DMS53 treated with DMSO at 0.1 percent for 48 hours (cell line): ENCODE results near the gene MEI4.
"Not testable (repeated sequence)": the region's sequence is repeated elsewhere in the genome, so short reads cannot be mapped to it uniquely, and the experiment has no call there.

Experiments
- DNase-seq: peaks from one replicate; lab custom pipeline; 2025; ENCODE audit not compliant: unreplicated experiment; lab: John Stamatoyannopoulos, UW

MEI4 gene

DNA sequence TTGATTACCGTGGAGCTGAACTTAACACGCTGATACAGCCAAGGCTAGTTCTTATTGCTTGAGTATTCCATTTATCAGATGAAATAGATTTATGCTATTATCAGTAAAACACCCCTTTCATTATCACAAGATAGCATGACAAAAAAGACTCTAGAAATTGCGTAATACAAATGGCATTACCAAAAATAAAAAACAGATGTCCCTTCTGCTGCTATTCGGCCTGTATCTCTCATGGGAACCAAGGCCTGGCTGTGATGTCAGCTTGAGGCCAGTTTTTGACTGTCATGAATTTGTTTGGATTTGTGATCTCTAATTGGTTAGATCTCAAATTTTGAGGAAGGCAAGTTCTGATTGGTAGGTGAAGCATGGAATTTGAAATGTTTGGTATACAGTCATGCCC, 25.2 kb downstream of the MEI4 start:
- no peak for DNase-seq

DNA sequence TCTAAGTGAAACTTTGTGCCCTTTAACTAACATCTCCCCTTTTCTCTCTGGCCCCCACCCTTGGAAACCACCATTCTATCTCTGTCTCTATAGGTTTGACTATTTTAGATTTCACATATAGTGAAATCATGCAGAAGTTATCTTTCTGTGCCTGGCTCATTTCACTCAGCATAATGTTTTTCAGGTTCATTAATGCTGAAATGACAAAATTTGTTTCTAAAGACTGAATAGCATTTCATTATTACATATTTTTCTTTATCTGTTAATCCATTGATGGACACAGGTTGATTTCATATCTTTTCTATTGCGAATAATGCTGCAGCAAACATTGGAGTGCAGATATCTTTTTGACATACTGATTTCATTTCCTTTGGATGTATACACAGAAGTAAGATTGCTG, 30.7 kb downstream of the MEI4 start:
- no peak for DNase-seq

DNA sequence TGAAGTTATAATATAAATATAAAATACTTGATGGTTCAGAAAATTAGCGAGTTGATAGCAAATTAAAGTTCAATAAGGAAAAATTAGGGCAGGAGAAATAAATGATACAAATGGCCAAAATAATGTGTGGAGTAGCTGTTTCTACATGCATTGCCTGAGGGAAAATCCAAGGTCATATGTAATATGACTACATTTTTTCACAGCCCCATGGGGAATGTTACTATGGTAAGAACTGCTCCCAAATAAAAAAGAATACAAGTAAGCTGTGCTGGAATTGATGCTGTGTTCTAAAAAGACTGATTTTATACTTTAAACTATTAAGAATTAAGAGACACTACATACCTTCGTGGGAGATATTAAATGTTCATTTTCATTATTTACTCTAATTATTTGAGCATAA, 34.1 kb downstream of the MEI4 start:
- no peak for DNase-seq

DNA sequence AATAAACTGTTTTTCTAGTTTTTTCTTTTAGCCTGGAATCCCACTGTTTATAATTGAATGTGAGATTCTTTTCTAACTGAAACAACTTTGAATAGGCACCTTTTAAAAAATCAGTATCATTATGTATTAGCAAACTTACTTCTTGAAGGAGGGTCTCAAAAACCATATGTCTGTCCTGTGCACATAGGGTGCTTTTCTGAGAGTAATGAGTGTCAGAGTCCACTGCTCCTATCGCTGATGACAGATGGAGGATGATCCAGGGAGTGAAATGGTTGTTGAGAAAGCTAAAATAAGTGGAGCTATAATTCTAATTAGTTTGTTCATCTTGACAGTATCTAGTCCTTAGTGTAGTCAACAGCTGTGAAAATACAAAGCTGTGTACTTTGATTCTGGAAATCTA, 35.8 kb downstream of the MEI4 start:
- DNase-seq = no peak

DNA sequence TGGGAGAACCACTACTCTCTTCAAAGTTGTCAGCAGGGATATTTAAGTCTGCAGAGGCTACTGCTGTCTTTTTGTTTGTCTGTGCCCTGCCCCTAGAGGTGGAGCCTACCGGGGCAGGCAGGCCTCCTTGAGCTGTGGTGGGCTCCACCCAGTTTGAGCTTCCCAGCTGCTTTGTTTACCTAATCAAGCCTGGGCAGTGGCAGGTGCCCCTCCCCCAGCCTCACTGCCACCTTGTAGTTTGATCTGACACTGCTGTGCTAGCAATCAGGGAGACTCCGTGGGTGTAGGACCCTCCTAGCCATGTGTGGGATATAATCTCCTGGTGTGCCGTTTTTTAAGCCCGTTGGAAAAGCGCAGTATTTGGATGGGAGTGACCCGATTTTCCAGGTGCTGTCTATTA, 47.3 kb downstream of the MEI4 start:
- DNase-seq = peak; percentile 17

DNA sequence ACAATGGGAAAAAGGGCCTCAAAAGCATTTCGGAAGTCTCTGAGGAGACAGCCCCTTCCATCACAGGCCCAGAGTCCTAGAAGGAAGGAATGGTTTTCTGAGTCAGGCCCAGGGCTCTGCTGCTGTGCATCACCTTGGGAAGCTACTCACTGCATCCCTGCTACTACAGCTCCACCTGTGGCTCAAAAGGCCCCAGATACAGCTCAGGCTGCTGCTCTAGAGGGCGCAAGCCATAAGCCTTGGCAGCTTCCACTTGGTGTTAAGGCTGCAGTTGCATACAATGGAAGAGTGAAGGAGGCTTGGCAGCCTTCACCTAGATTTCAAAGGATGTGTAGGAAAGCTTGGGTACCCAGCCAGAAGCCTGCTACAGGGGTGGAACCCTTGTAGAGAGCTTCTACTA, 54.8 kb downstream of the MEI4 start:
- DNase-seq = no peak

DNA sequence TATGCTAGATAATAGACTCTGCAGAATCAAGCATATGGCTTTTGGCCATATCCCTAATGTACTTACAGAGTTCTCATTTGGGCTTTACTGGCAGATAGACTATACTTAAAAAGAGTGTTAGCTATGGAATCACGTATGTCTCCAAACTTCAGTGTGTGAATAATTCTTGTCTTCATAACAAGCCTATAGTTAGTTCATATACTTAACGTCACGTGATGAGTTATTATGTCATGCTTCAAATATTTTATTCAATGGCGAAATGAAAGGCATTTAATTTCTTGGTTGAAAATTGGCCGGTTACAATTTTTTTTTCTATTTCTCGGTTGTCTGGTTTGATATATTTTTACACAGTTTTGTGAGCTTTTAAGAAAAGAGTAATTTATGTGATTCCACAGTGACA, 62.7 kb downstream of the MEI4 start:
- DNase-seq = no peak

DNA sequence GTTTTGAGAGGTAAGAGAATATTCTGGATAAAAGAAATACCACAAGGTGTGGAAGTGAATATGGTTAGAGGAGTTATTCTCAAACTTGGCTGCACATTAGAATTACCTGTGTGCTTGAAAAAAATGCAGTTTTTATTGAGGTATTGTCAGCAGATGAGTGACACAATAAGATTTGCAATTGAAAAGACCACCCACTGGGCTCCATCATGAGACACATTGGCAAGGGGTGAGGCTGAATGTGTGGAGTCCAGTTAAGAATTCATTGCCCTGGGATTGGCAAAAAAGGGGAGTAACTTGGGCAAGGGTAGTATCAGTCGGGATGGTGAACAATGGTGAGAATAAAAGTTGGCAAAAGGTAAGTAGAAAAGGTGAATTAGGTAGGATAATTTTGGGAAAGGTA, 63.5 kb downstream of the MEI4 start:
- no peak for DNase-seq

DNA sequence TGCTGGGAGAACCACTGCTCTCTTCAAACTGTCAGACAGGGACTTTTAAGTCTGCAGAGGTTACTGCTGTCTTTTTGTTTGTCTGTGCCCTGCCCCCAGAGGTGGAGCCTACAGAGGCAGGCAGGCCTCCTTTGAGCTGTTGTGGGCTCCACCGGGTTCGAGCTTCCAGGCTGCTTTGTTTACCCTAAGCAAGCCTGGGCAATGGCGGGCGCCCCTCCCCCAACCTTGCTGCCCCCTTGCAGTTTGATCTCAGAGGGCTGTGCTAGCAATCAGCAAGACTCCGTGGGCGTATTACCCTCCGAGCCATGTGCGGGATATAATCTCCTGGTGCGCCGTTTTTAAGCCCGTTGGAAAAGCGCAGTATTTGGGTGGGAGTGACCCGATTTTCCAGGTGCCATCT, 83.2 kb downstream of the MEI4 start:
- DNase-seq = not testable (repeated sequence)

DNA sequence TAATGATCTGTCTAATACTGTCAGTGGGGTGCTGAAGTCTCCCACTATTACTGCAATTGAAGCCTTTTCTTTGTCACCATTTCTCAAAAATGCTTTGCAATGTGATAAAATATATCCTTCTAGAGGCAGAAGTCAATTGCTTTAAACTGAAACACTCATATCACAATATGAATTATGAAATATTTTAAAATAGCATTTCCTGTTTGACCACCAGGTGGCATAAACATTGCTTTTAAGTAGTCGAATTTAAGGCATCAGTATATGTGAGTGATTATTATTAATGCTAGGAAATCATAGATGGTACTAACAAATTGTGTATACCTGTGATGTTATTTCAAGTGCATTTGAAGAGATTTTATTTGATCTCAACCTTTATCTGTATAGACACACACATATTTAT, 87.5 kb downstream of the MEI4 start:
- DNase-seq = peak; percentile 40

DNA sequence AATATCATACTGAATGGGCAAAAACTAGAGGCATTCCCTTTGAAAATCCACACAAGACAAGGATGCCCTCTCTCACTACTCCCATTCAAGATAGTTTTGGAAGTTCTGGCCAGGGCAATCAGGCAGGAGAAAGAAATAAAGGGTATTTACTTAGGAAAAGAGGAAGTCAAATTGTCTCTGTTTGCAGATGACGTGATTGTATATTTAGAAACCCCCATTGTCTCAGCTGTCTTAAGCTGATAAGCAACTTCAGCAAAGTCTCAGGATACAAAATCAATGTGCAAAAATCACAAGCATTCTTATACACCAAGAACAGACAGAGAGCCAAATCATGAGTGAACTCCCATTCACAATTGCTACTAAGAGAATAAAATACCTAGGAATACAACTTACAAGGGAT, 99.3 kb downstream of the MEI4 start:
- DNase-seq = not testable (repeated sequence)

DNA sequence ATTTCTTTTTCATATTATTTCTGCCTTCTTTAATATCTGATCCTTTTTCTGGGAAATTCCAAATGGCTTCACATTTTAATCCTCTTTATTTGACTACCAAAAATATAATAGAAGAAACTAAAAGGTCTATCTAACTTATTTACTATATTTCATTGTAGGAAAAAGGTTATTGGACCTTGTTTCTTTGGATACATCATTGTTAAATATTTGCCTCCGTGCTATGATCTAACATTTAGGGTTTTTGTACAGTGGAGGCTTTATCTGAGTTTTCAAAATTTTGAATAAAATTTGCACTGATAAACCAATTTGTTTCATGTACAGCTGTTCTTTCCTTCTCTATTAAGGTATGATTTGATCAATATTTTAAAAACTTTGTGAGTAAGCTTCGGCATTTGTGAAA, 109.5 kb downstream of the MEI4 start:
- DNase-seq = no peak

DNA sequence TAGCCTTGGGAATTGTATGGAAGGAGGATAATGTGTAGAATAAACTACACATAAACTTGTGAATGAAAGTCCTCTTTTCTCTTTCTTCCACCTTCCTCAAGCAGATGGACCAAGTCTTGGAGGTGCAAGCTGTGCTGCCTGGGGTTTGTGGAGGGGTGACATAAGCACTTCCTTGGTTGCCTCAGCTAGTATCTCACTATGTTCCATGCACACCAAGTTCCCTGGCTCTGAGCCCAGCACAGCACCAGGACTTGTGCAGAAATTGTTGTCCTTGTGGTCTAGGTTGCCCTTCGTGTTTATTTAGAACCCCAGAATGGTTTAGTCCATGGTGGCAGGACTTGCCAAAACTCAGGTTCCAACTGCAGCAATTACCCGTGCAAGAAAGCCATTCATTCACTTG, 110.3 kb downstream of the MEI4 start:
- DNase-seq = no peak

DNA sequence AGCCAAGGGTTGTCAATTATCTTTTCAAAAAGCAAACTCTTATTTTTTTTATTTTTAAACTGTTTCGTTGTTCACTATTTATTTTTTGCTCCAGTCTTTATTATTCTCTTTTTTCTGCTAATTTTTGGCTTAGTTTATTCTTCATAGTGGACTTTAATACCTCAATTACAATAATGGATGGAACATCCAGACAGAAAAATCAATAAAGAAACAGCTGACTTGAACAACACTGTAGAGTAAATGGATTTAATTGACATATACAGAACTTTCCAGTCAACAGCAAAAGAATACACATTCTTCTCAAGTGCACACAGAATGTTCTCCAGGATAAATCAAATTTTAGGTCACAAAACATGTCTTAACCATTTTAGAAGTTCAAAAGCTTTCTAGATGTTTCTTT, 111.5 kb downstream of the MEI4 start:
- no peak for DNase-seq

DNA sequence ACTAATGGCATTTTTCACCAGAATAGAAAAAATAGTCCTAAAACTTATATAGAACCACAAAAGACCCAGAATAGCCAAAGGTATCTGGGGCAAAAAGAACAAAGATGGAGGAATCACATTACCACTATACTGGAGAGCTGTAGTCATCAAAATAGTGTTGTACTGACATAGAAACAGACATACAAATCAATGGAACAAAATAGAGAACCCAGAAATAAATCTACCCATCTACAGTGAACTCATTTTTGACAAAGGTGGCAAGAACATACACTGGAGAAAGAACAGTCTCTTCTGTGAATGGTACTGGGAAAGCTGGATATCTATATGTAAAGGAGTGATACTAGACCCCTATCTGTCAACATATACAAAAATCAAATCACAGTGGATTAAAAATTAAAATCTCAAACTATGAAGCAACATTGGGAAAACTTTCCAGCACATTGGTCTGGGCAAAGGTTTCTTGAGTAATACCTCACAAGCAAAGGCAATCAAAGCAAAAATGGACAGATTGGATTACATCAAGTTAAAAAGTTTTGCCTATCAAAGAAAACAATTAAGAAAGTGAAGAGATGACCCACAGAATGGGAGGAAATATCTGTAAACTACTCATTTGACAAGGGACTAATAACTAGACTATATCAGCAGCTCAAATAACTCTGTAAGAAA, 120.5 kb downstream of the MEI4 start:
- no peak for DNase-seq

DNA sequence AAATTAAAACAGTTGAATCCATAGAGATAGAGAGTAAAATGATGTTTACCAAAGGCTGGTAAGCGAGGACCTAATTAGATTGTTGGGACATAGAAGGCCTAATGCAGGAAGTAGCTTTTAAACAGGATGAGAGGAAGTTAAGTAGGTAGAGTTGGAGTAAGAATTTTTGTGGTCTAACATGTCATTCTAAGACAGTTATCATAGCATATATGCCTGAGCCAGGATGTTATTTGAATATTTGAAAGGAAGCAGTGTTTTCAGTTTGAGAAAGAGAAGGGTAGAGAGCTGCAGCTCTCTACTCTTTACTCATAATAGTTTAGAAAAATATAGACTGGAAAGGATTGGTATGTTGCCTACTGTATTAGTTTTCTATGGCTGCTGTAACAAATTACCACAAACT, 121.6 kb downstream of the MEI4 start:
- no peak for DNase-seq

DNA sequence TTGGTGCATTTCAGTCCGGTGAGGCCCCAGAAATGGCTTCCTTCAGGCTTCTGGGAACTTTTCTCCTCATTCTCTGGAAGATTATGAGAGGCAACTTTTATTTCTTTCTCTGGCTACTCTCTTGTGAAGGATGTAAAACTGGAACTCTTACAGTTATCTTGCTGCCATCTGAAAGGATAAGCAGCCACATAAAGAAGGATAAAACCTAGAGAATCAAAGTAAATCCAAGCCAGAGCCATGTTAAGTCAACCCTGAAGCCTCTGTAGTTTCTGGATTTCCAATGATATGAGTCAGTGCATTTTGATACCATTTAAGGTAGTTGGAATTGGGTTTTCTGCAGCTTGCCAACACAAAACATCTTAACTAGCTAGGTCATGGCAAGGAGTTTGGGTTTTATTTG, 123.6 kb downstream of the MEI4 start:
- no peak for DNase-seq

DNA sequence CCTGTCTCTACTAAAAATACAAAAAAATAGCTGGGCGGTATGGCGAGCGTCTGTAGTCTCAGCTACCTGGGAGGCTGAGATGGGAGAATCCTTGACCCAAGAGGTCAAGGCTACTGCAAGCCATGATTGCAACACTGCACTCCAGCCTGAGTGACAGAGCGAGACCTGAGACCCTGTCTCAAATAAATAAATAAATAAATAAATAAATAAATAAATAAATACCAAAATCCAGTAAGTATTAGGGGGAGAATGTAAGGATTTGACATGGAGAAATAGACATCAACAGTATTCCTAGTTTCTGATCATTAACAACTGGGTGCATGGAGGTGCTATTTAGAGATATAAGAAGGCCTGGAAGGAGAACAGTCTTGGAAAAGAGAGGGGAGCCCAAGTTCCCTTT, 125.7 kb downstream of the MEI4 start:
- DNase-seq = no peak

DNA sequence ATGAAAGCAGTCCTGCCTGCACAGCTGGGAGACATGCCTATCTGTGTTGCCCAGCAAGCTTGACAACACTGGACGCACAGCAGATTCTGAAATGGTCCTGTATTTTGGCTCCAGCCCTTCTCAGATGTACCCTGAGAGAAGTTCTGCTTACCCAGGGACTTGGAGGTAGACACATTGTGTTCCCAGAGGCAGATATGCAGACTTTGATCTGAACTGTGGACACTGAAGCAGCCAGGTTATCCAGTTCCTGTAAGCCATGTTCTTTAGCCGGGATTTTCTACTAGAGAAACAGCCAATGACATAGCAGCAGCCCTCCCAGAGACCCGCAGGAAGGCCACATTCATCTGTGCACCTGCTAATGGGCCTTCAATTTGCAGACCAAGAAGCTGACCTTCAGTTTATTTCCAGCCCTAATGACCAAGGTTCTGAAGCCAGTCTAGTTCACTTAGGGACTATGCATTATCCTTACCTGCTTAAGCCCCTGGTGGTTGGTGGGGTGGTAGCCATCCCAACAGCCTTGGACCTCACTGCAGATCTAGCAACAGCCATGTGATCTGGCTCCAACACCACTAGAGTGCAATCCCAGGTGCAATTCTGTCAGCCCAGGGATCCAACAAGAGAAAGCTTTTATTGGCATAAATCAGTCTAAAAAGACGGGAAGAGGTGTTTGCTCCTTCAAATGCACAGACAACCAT, 134.2 kb downstream of the MEI4 start:
- no peak for DNase-seq

DNA sequence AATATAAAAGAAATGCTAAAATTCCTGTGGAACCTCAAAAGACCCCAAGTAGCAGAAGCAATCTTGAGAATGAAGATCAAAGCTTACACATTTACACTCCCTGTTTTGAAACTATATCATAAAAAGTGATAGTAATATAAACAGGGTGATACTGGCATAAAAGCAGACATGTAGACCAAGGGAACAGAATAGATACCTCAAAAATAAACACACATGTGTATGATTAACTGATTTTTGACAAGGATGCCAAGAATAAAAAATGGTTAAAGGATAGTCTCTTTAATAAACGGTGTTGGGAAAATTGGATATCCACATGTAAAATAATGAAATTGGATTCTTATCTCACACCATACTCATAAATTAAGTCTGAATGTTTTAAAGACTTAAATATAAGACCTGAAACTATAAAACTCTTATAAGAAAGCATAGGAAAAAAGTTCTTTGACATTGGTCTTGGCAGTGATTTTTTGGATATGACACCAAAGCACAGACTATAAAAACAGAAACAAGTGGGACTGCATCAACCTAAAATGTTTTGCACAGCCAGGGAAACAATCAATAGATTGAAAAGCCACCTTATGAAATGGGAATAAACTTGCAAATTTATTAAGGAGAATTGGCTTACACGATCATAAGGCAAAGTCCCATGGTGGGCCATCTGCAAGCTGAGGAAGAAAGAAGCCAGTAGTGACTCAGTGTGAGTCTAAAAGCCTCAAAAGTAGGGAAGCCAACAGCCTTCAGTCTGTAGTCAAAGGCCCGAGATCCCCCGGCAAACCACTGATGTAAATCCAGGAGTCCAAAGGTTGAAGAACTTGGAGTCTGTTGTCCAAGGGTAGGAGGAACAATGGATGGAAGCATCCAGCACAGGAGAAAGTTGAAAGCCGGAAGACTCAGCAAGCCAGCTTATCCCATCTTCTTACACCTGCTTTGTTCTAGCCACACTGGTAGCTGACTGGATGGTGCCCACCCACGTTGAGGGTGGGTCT, 144.3 kb downstream of the MEI4 start:
- no peak for DNase-seq

DNA sequence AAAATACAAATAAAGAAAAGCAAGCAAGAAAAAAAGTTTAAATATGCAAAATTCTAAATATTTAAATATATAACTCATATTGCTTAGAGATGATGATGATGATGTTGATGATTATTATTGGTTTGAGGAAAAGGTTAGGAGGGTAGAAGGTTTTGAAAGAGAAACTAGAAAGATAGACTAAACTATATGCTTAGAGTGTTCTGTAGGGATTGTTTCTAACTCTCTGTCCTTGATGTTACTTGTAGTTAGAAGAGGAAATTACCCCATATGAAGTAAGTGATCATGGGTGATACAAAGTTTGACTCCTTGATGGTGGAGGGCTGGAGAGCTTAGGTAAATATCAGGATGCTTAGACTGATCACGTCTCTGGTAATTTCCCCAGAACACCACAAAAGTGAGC, 159.5 kb downstream of the MEI4 start:
- DNase-seq = no peak

DNA sequence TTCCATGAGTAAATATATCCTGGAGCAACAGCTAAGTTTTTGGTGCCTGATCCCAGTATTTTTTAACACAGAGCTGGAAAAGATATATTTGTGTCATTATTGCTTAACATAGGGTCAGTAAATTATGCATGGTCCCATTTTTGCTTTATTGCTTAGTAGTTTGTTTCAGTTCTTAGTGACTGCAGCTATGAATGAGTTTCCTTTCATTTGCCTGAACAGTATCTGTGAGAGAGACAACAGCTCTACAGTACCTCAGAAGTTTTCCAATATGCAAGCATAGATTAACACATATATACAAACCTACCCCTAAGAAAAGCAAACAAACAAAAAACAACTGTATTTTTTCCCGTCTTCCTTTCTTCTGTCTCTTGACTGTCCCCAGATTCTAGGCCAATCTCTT, 160.3 kb downstream of the MEI4 start:
- DNase-seq = no peak
